H1 (cell line): ENCODE results near the gene CXCL6. TPM values are rescaled to one million over a fixed set of nuclear protein-coding genes. Genes with fewer than 3 reads are reported as not detected.

Source experiments
- CTCF ChIA-PET: fragments of 300-600 bp; sonication (Branson Sonifier 250); formaldehyde crosslinking; loops from one replicate; lab custom pipeline; 2021; ENCODE audit not compliant: partially characterized antibody; lab: Charles Lee
- POLR2A ChIA-PET: fragments of 300-600 bp; sonication (Branson Sonifier 250); formaldehyde crosslinking; loops from one replicate; lab custom pipeline; 2021; ENCODE audit warnings: inconsistent platforms; ENCODE audit not compliant: partially characterized antibody; lab: Charles Lee
- DNase-seq, 2 experiments: peaks; one replicate each; pipeline versions ENCODE4 v3.0.0 to v3.0.0-alpha.2; 2010 to 2022; ENCODE audit warnings: low spot score in 2 of 2, low read depth in 1 of 2, mixed read lengths in 1 of 2
- FAIRE-seq: peaks from 2 replicates; lab custom pipeline; 2011; peaks lifted over from hg19 to GRCh38; lab: Jason Lieb, UNC
- H2AFZ ChIP-seq: 2 replicates; pipeline ENCODE4 v1.8.1; 2012; ENCODE audit warnings: low read length, inconsistent platforms
- H2AK5ac ChIP-seq: 2 replicates; pipeline ENCODE4 v1.6.1; 2013; ENCODE audit warnings: low read depth, low read length
- H2BK120ac ChIP-seq: replicated peaks from 2 replicates; pipeline ENCODE3; 2013; ENCODE audit warnings: low read depth, low read length, inconsistent platforms
- H2BK12ac ChIP-seq: 2 replicates; pipeline ENCODE4 v1.6.1; 2013; ENCODE audit warnings: low read depth, low read length
- H2BK15ac ChIP-seq: 2 replicates; pipeline ENCODE4 v1.6.1; 2013; ENCODE audit warnings: low read length
- H2BK20ac ChIP-seq: 2 replicates; pipeline ENCODE4 v1.6.1; 2013; ENCODE audit warnings: low read length
- H2BK5ac ChIP-seq: 2 replicates; pipeline ENCODE4 v1.6.1; 2013; ENCODE audit warnings: low read depth, low read length
- H3K14ac ChIP-seq: 2 replicates; pipeline ENCODE4 v1.6.1; 2013; ENCODE audit warnings: inconsistent platforms; ENCODE audit not compliant: insufficient read length
- H3K18ac ChIP-seq: 2 replicates; pipeline ENCODE4 v1.6.1; 2013; ENCODE audit warnings: low read length; ENCODE audit errors: extremely low read depth
- H3K23ac ChIP-seq: 2 replicates; pipeline ENCODE4 v1.6.1; 2013; ENCODE audit warnings: inconsistent platforms; ENCODE audit not compliant: insufficient read length
- H3K23me2 ChIP-seq: 2 replicates; pipeline ENCODE4 v1.6.1; 2013; ENCODE audit warnings: low read depth, low read length
- H3K27ac ChIP-seq: 2 replicates; pipeline ENCODE4 v1.6.1; 2011; ENCODE audit warnings: low read depth, low read length, inconsistent platforms
- H3K27me3 ChIP-seq, 4 experiments: replicated peaks in 1 of 4; 1 replicate in 1 of 4; 2 replicates in 3 of 4; pipeline versions ENCODE4 v1.6.1 to v1.8.1; 2011 to 2013; ENCODE audit warnings: low read length in 3 of 4, mild to moderate bottlenecking in 3 of 4, inconsistent platforms in 2 of 4, mixed read lengths in 2 of 4, moderate library complexity in 1 of 4; ENCODE audit not compliant: control insufficient read depth in 3 of 4, insufficient read depth in 3 of 4; ENCODE audit errors: extremely low read depth in 1 of 4
- H3K36me3 ChIP-seq, 4 experiments: 2 replicates each; pipeline versions ENCODE4 v1.6.1 to v1.8.1; 2011 to 2013; ENCODE audit warnings: mild to moderate bottlenecking in 4 of 4, low read length in 3 of 4, moderate library complexity in 2 of 4, control low read depth in 1 of 4, inconsistent platforms in 1 of 4; ENCODE audit not compliant: insufficient read depth in 4 of 4, control insufficient read depth in 2 of 4
- H3K4ac ChIP-seq: replicated peaks from 2 replicates; pipeline ENCODE3; 2013; ENCODE audit warnings: low read length, low read depth, mixed read lengths, inconsistent platforms; ENCODE audit not compliant: insufficient read length
- H3K4me1 ChIP-seq, 4 experiments: replicated peaks in 1 of 4; 1 replicate in 1 of 4; 2 replicates in 3 of 4; pipeline versions ENCODE4 v1.6.1 to v1.8.1; 2011 to 2013; ENCODE audit warnings: low read length in 3 of 4, inconsistent platforms in 2 of 4, mixed read lengths in 1 of 4; ENCODE audit not compliant: insufficient read depth in 4 of 4, control insufficient read depth in 3 of 4
- H3K4me2 ChIP-seq, 2 experiments: 2 replicates each; pipeline versions ENCODE4 v1.6.1 to v1.8.1; 2011 to 2013; ENCODE audit warnings: low read depth in 2 of 2, low read length in 2 of 2, control low read depth in 1 of 2, inconsistent platforms in 1 of 2, mild to moderate bottlenecking in 1 of 2; ENCODE audit not compliant: insufficient read depth in 1 of 2
- H3K4me3 ChIP-seq, 4 experiments: fragments of 200-600, 300-600 bp in 1 of 4; sonication (generic), shearing (Covaris generic), sonication (Bioruptor Twin) in 1 of 4; 2 replicates each; pipeline versions ENCODE4 v1.5.1 to v1.8.1; 2011 to 2016; ENCODE audit warnings: low read length in 4 of 4, low read depth in 3 of 4, control low read depth in 2 of 4, inconsistent platforms in 2 of 4, mild to moderate bottlenecking in 2 of 4, mixed read lengths in 1 of 4, moderate library complexity in 1 of 4; ENCODE audit not compliant: insufficient read depth in 2 of 4; ENCODE audit errors: extremely low read depth in 1 of 4
- H3K56ac ChIP-seq: replicated peaks from 2 replicates; pipeline ENCODE3; 2013; ENCODE audit warnings: low read depth, mild to moderate bottlenecking, mixed read lengths, low read length, inconsistent platforms; ENCODE audit not compliant: insufficient read length
- H3K79me1 ChIP-seq: 2 replicates; pipeline ENCODE4 v1.6.1; 2013; ENCODE audit warnings: low read depth, low read length, control low read depth
- H3K79me2 ChIP-seq, 2 experiments: 2 replicates each; pipeline versions ENCODE4 v1.6.1 to v1.8.1; 2012 to 2013; ENCODE audit warnings: low read length in 2 of 2, mild to moderate bottlenecking in 2 of 2, inconsistent platforms in 1 of 2; ENCODE audit not compliant: insufficient read depth in 2 of 2, control insufficient read depth in 1 of 2
- H3K9ac ChIP-seq, 4 experiments: replicated peaks in 1 of 4; 1 replicate in 1 of 4; 2 replicates in 3 of 4; pipeline versions ENCODE4 v1.6.1 to v1.8.1; 2011 to 2013; ENCODE audit warnings: low read depth in 3 of 4, low read length in 3 of 4, control low read depth in 2 of 4, mild to moderate bottlenecking in 2 of 4, moderate library complexity in 2 of 4, inconsistent platforms in 1 of 4; ENCODE audit errors: extremely low read depth in 1 of 4
- H3K9me3 ChIP-seq, 2 experiments: 2 replicates each; pipeline versions ENCODE4 v1.6.1 to v1.8.1; 2012 to 2013; ENCODE audit warnings: mild to moderate bottlenecking in 2 of 2, moderate library complexity in 2 of 2, control low read depth in 1 of 2, inconsistent platforms in 1 of 2, low read depth in 1 of 2, low read length in 1 of 2, mixed read lengths in 1 of 2; ENCODE audit not compliant: insufficient read depth in 2 of 2
- H4K20me1 ChIP-seq, 2 experiments: replicated peaks in 1 of 2; 2 replicates each; pipeline versions ENCODE3 to v1.8.1; 2011 to 2013; ENCODE audit warnings: inconsistent platforms in 2 of 2, low read length in 2 of 2, mild to moderate bottlenecking in 1 of 2; ENCODE audit not compliant: insufficient read depth in 2 of 2, control insufficient read depth in 1 of 2
- H4K5ac ChIP-seq: 2 replicates; pipeline ENCODE4 v1.6.1; 2013; ENCODE audit warnings: low read length, low read depth, mixed read lengths, inconsistent platforms; ENCODE audit not compliant: insufficient read length
- H4K8ac ChIP-seq: 2 replicates; pipeline ENCODE4 v1.8.0; 2013; ENCODE audit warnings: mild to moderate bottlenecking, moderate library complexity, low read length, inconsistent platforms; ENCODE audit not compliant: insufficient read depth; ENCODE audit errors: extremely low read depth
- H4K91ac ChIP-seq: replicated peaks from 2 replicates; pipeline ENCODE3; 2013; ENCODE audit warnings: low read length, mixed read lengths, inconsistent platforms; ENCODE audit not compliant: insufficient read length
- BACH1 ChIP-seq: IDR thresholded peaks from 2 replicates; pipeline ENCODE4 v1.6.1; 2012; ENCODE audit warnings: low read length, improper control_type of control experiment
- CHD1 ChIP-seq: IDR thresholded peaks from 2 replicates; pipeline ENCODE4 v1.6.1; 2012; ENCODE audit warnings: low read depth, low read length, improper control_type of control experiment
- CTCF ChIP-seq, 3 experiments: IDR thresholded peaks; 1 replicate in 2 of 3; 2 replicates in 1 of 3; pipeline versions ENCODE4 v1.5.1 to v1.6.1; 2011; ENCODE audit warnings: low read length in 3 of 3, mild to moderate bottlenecking in 3 of 3, inconsistent platforms in 2 of 3, low read depth in 1 of 3, moderate library complexity in 1 of 3; ENCODE audit not compliant: insufficient read depth in 1 of 3; ENCODE audit errors: control extremely low read depth in 1 of 3
- FOSL1 ChIP-seq: IDR thresholded peaks from 2 replicates; pipeline ENCODE4 v1.6.1; 2011; ENCODE audit warnings: mild to moderate bottlenecking, low read depth, low read length, moderate library complexity; ENCODE audit not compliant: insufficient read depth
- GABPA ChIP-seq: IDR thresholded peaks from 2 replicates; pipeline ENCODE4 v1.6.1; 2011; ENCODE audit warnings: mild to moderate bottlenecking, low read length, moderate library complexity, borderline replicate concordance; ENCODE audit not compliant: insufficient read depth
- MAX ChIP-seq: IDR thresholded peaks from 2 replicates; pipeline ENCODE4 v1.6.1; 2012; ENCODE audit warnings: inconsistent platforms
- NANOG ChIP-seq: IDR thresholded peaks from 2 replicates; pipeline ENCODE4 v1.6.1; 2011; ENCODE audit warnings: low read length, low read depth, mild to moderate bottlenecking, inconsistent platforms; ENCODE audit not compliant: insufficient read depth, poor library complexity, severe bottlenecking
- SAP30 ChIP-seq: fragments of 300-600 bp; sonication (generic); IDR thresholded peaks from 2 replicates; pipeline ENCODE4 v1.7.1; 2012; ENCODE audit warnings: low read length, moderate library complexity, mild to moderate bottlenecking, inconsistent platforms; ENCODE audit not compliant: insufficient read depth, insufficient replicate concordance
- SIRT6 ChIP-seq: IDR thresholded peaks from one replicate; pipeline ENCODE4 v1.7.1; 2012; ENCODE audit warnings: low read length, inconsistent platforms
- SIX5 ChIP-seq: IDR thresholded peaks from 2 replicates; pipeline ENCODE4 v1.6.1; 2011; ENCODE audit warnings: mild to moderate bottlenecking, low read depth, low read length
- TCF12 ChIP-seq: IDR thresholded peaks from 2 replicates; pipeline ENCODE4 v1.6.1; 2011; ENCODE audit warnings: low read depth, mild to moderate bottlenecking, low read length
- WGBS, 2 experiments: shearing (Covaris generic) in 1 of 2; methylation state at CpG; one replicate each; pipeline versions ENCODE4 v1.1.6 to v1.1.7; 2013 to 2015; ENCODE audit warnings: low lambda C conversion rate in 2 of 2, mixed read lengths in 2 of 2, inconsistent platforms in 1 of 2, low coverage in 1 of 2, missing lambda C conversion rate in 1 of 2; ENCODE audit not compliant: insufficient replicate concordance in 2 of 2, insufficient coverage in 1 of 2, insufficient read length in 1 of 2; ENCODE audit errors: extremely low coverage in 1 of 2, missing lambda C conversion rate in 1 of 2; 5-methylcytosine and 5-hydroxymethylcytosine counted together
- polyA plus RNA-seq, 7 experiments: library from polyadenylated mRNA; depleted of rRNA in 3 of 7; stranded (reverse) in 5 of 7; unstranded in 2 of 7; fragments of >200 nt in 5 of 7; fragments of 200-250 nt in 2 of 7; gene quantifications; 1 replicate in 5 of 7; 2 replicates in 1 of 7; 4 replicates in 1 of 7; pipeline versions ENCODE4 v1.2.1 to v1.2.3, GENCODE V29; 2011 to 2013; ENCODE audit warnings: missing spikeins in 2 of 7, mixed read lengths in 2 of 7
- total RNA-seq: library from RNA; stranded (reverse); fragmentation: NEBNext Ultra II Directional; extraction: Animal tissue kit (Norgen Biotek cat#: 25700); gene quantifications from 2 replicates; pipeline ENCODE4 v1.2.1, GENCODE V29; 2021

Gene CXCL6
- total and polyA plus RNA-seq, 2 of the 8 experiments (the other 6 are each of a cell fraction or from before 2014, with no cell fraction given) = 6.3 to 8.0 TPM

- Histone ChIP-seq H3K79me1 (no peaks in the 10 kb centered on the region), H2BK15ac (no peak overlapping the region), H2BK12ac (no peak overlapping the region), H3K27ac (no peak overlapping the region), H3K14ac (no peak overlapping the region), H3K18ac (no peak overlapping the region), H4K8ac (no peak overlapping the region), H3K4me1 (no peaks in the 10 kb centered on the region), H3K4me2 (no peak overlapping the region), H3K4ac (no peak overlapping the region), H2BK20ac (no peak overlapping the region), H3K9me3 (no peaks in the 10 kb centered on the region), H3K23me2 (no peaks in the 10 kb centered on the region), H4K20me1 (no peaks in the 10 kb centered on the region), H4K5ac (no peak overlapping the region), H2BK120ac (no peak overlapping the region), H3K36me3 (no peaks in the 10 kb centered on the region), H3K9ac (no peak overlapping the region), H2BK5ac (no peak overlapping the region), H3K56ac (no peak overlapping the region), H4K91ac (no peak overlapping the region), H3K23ac (no peak overlapping the region), H2AK5ac (no peak overlapping the region), H3K27me3 (no peaks in the 10 kb centered on the region), H2AFZ (no peak overlapping the region), H3K4me3 (no peak overlapping the region), H3K79me2 (no peaks in the 10 kb centered on the region)
- POLR2A ChIA-PET = no interaction called here
- no peak for TF ChIP-seq FOSL1
- TF ChIP-seq GABPA = no peak
- no peak for TF ChIP-seq TCF12
- TF ChIP-seq SAP30 = no peak
- TF ChIP-seq CTCF (IDR thresholded peaks at IDR 0.05; ENCODE audit: control extremely low read depth in 1 of 3, insufficient read depth in 1 of 3, low read depth in 1 of 3, low read length in 3 of 3) = no peak
- no peak for TF ChIP-seq SIRT6
- TF ChIP-seq MAX = no peak
- TF ChIP-seq NANOG = no peak
- no peak for TF ChIP-seq BACH1
- TF ChIP-seq SIX5 = no peak
- no peak for TF ChIP-seq CHD1
- DNase-seq (no peak), FAIRE-seq (no peak)
- WGBS, 2 experiments = 93% methylated on average over 3 of the region's 3 CpGs; no CpG with 5 or more reads in 1 of the 2 experiments
- CTCF ChIA-PET = interaction anchor here (0.7 kb wide), 1 partner anchor 87 kb away, joined by 3 read pairs; no protein-coding TSS in a partner anchor
These were observed 19.7 kb upstream of the CXCL6 start for GRCh38 chr4:73816814-73817213.
